Measurements from ENCODE around the gene HMMR.
"Not testable (repeated sequence)": the region's sequence is repeated elsewhere in the genome, so short reads cannot be mapped to it uniquely, and the experiment has no call there.

The HMMR gene

GRCh38 chr5:163508753-163509152 lies 48.3 kb downstream of the HMMR start:
- no peak for DNase-seq

GRCh38 chr5:163509291-163509951 lies 49.0 kb downstream of the HMMR start:
- DNase-seq = peak; percentile 65

GRCh38 chr5:163512526-163512925 lies 52.1 kb downstream of the HMMR start:
- no peak for DNase-seq

- DNase-seq = no peak
Observed at GRCh38 chr5:163525096-163525495, 64.7 kb downstream of the HMMR start.

- DNase-seq = no peak
Observed at GRCh38 chr5:163529698-163530097, 69.3 kb downstream of the HMMR start.

- no peak for DNase-seq
Observed at GRCh38 chr5:163531272-163531671, 70.8 kb downstream of the HMMR start.

- DNase-seq = peak; percentile 64
Observed at GRCh38 chr5:163532171-163533084, 72.0 kb downstream of the HMMR start.

GRCh38 chr5:163533223-163533622 lies 72.8 kb downstream of the HMMR start:
- no peak for DNase-seq

- no peak for DNase-seq
Observed at GRCh38 chr5:163534492-163535094, 74.2 kb downstream of the HMMR start.

- no peak for DNase-seq
Observed at GRCh38 chr5:163535290-163535689, 74.9 kb downstream of the HMMR start.

GRCh38 chr5:163536442-163536841 lies 76.0 kb downstream of the HMMR start:
- DNase-seq = not testable (repeated sequence)

- no peak for DNase-seq
Observed at GRCh38 chr5:163540696-163541095, 80.3 kb downstream of the HMMR start.

Data from NCI-H1105 treated with DMSO at 0.1 percent for 48 hours (cell line).